Liver (tissue), 9 donors: Measurements from ENCODE around the gene NFIB. TPM values are rescaled to one million over a fixed set of nuclear protein-coding genes. Genes with fewer than 3 reads are reported as not detected.

ENCODE experiments used
- DNase-seq: peaks from one replicate; pipeline ENCODE4 v3.0.0-alpha.2; 2017; ENCODE audit warnings: low spot score
- H3K27ac ChIP-seq, 2 donors: one replicate each; pipeline ENCODE4 v1.7.0; 2013; ENCODE audit warnings: inconsistent platforms in 2 of 2, low read length in 2 of 2, control low read depth in 1 of 2, low read depth in 1 of 2, mild to moderate bottlenecking in 1 of 2
- H3K27me3 ChIP-seq, 4 donors: one replicate each; pipeline versions ENCODE4 v1.6.1 to v1.7.0; 2013; ENCODE audit warnings: low read length in 3 of 4, inconsistent platforms in 1 of 4, mild to moderate bottlenecking in 1 of 4, moderate library complexity in 1 of 4; ENCODE audit not compliant: control insufficient read depth in 4 of 4, insufficient read depth in 4 of 4
- H3K36me3 ChIP-seq, 4 donors: one replicate each; pipeline versions ENCODE4 v1.6.1 to v1.7.0; 2013; ENCODE audit warnings: low read length in 3 of 4, mild to moderate bottlenecking in 3 of 4, low read depth in 1 of 4, moderate library complexity in 1 of 4; ENCODE audit not compliant: control insufficient read depth in 4 of 4, insufficient read depth in 3 of 4
- H3K4me1 ChIP-seq, 4 donors: one replicate each; pipeline versions ENCODE4 v1.6.1 to v1.7.0; 2013; ENCODE audit warnings: low read length in 3 of 4, mild to moderate bottlenecking in 3 of 4, moderate library complexity in 1 of 4; ENCODE audit not compliant: control insufficient read depth in 4 of 4, insufficient read depth in 4 of 4
- H3K4me3 ChIP-seq, 3 donors: one replicate each; pipeline versions ENCODE4 v1.6.1 to v1.7.0; 2013; ENCODE audit warnings: low read length in 3 of 3, control low read depth in 1 of 3, low read depth in 1 of 3, mild to moderate bottlenecking in 1 of 3
- H3K9ac ChIP-seq, 2 donors: one replicate each; pipeline ENCODE4 v1.7.0; 2013; ENCODE audit warnings: low read length in 2 of 2, mild to moderate bottlenecking in 2 of 2, moderate library complexity in 2 of 2, control low read depth in 1 of 2, low read depth in 1 of 2
- H3K9me3 ChIP-seq, 4 donors: one replicate each; pipeline versions ENCODE4 v1.6.1 to v1.7.0; 2013; ENCODE audit warnings: low read length in 3 of 4; ENCODE audit not compliant: control insufficient read depth in 4 of 4
- CTCF ChIP-seq: fragments of 150-350 bp; IDR thresholded peaks from 2 replicates; pipeline ENCODE4 v1.5.1; 2017; ENCODE audit warnings: improper control_type of control experiment, low read depth, low read length; ENCODE audit not compliant: missing input control
- EGR1 ChIP-seq, 2 donors: IDR thresholded peaks; 2 replicates each; pipeline ENCODE4 v1.6.1; 2016 to 2018; ENCODE audit warnings: antibody characterized with exemption in 2 of 2, low read depth in 2 of 2
- HNF4A ChIP-seq, 2 donors: conservative IDR thresholded peaks; 2 replicates each; pipeline ENCODE4 v1.6.1; 2016; ENCODE audit warnings: antibody characterized with exemption in 2 of 2, mild to moderate bottlenecking in 2 of 2
- JUND ChIP-seq, 2 donors: IDR thresholded peaks; 2 replicates each; pipeline ENCODE4 v1.6.1; 2016; ENCODE audit warnings: antibody characterized with exemption in 2 of 2
- RAD21 ChIP-seq, 2 donors: IDR thresholded peaks; 2 replicates each; pipeline ENCODE4 v1.6.1; 2016; ENCODE audit warnings: antibody characterized with exemption in 2 of 2, mild to moderate bottlenecking in 2 of 2
- TAF1 ChIP-seq: conservative IDR thresholded peaks from 2 replicates; pipeline ENCODE4 v1.6.1; 2016; ENCODE audit warnings: antibody characterized with exemption, mild to moderate bottlenecking
- ZBTB33 ChIP-seq: IDR thresholded peaks from 2 replicates; pipeline ENCODE4 v1.6.1; 2016; ENCODE audit warnings: antibody characterized with exemption
- WGBS: extraction: QIAGEN DNeasy Blood & Tissue Kit; methylation state at CpG from one replicate; pipeline ENCODE4 v1.1.7; 2013; 5-methylcytosine and 5-hydroxymethylcytosine counted together
- polyA plus RNA-seq, 2 donors: library from polyadenylated mRNA; stranded (reverse) in 1 of 2; unstranded in 1 of 2; fragments of 200-250 nt in 1 of 2; fragments of >200 nt in 1 of 2; fragmentation: Nextera tagmentation in 1 of 2; extraction: Ambion mirVana in 1 of 2; gene quantifications; one replicate each; pipeline versions ENCODE4 v1.2.1 to v1.2.3, GENCODE V29; 2013 to 2015
- total RNA-seq, 2 donors: library from RNA; depleted of rRNA; stranded (reverse); fragments of >200 nt; gene quantifications; one replicate each; pipeline ENCODE4 v1.2.3, GENCODE V29; 2014
- TF ChIP-seq, protein P1 (sequence below): IDR thresholded peaks from 2 replicates; pipeline ENCODE4 v1.6.1; 2016; ENCODE audit warnings: antibody characterized with exemption, mild to moderate bottlenecking
- donor health status: healthy.
- donor health status: healthy.
- donor health status: healthy.
- donor health status: healthy.
- donor health status: healthy.

Gene NFIB
- total and polyA plus RNA-seq, 4 donors, result 3.2 to 23.2 (median 8.0) TPM

DNA sequence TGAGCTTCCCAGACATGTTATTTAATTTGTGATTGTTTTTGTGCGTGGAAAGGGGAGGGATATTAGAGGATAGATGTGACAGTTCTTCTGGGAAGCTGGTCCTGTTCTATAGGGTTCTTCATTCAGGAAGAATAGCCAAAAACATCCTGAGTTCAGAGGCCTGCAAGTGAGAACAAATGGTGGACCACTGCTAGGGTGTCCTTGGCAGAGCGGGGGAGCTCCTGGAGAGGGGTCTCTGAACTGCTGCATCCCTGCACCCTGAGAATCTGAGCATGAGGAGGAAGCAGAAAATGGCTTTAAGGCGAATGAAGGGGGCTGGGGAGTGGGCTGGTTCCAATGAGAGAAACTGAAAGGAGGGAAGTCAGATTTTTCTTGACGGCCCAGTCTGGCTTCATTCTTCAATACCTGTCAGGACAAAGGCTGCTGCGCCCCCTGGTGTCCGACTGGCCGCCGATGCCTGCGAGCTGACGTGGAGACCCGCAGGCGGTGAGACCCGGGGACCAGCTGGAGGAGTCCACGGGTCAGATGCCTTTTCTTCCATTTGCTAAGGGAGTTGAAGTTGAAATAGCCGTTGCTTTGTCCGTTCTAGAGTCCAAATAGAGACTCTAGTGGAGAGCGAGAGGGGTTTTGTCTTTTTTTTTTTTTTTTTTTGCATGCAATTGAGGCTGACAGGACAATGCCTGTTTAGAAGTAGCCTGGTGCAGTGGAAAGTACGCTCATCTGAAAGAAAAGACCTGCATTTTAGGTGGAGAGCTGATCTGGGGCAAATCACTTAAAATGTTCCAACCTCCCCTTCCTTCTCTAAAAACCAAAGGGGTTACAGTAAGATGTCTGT lies 39.5 kb upstream of the NFIB start:
- no peak for TF ChIP-seq JUND (IDR thresholded peaks at IDR 0.05)
- TF ChIP-seq RAD21 (IDR thresholded peaks at IDR 0.05), result peak; percentile 95 to 96
- no peak for TF ChIP-seq ZBTB33
- peak; percentile 89 for TF ChIP-seq CTCF
- TF ChIP-seq, protein P1, sequence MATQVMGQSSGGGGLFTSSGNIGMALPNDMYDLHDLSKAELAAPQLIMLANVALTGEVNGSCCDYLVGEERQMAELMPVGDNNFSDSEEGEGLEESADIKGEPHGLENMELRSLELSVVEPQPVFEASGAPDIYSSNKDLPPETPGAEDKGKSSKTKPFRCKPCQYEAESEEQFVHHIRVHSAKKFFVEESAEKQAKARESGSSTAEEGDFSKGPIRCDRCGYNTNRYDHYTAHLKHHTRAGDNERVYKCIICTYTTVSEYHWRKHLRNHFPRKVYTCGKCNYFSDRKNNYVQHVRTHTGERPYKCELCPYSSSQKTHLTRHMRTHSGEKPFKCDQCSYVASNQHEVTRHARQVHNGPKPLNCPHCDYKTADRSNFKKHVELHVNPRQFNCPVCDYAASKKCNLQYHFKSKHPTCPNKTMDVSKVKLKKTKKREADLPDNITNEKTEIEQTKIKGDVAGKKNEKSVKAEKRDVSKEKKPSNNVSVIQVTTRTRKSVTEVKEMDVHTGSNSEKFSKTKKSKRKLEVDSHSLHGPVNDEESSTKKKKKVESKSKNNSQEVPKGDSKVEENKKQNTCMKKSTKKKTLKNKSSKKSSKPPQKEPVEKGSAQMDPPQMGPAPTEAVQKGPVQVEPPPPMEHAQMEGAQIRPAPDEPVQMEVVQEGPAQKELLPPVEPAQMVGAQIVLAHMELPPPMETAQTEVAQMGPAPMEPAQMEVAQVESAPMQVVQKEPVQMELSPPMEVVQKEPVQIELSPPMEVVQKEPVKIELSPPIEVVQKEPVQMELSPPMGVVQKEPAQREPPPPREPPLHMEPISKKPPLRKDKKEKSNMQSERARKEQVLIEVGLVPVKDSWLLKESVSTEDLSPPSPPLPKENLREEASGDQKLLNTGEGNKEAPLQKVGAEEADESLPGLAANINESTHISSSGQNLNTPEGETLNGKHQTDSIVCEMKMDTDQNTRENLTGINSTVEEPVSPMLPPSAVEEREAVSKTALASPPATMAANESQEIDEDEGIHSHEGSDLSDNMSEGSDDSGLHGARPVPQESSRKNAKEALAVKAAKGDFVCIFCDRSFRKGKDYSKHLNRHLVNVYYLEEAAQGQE, result no peak
- TF ChIP-seq HNF4A (conservative IDR thresholded peaks at IDR 0.05), result no peak
- TF ChIP-seq EGR1 (IDR thresholded peaks at IDR 0.05; ENCODE audit: low read depth in 2 of 2), result no peak
- H3K9ac ChIP-seq, result no peak overlapping the region
- peak; percentile 91 for DNase-seq

GRCh38 chr9:14352503-14352902 lies 38.6 kb upstream of the NFIB start:
- no peaks in the 10 kb centered on the region for H3K9me3 ChIP-seq
- H3K4me3 ChIP-seq, result no peak overlapping the region
- H3K27me3 ChIP-seq, result peaks cover 0 to 19% (median 4%) of the 10 kb centered on the region in 4 donors
- H3K27ac ChIP-seq, result no peak overlapping the region
- TF ChIP-seq, protein P1, result no peak
- TF ChIP-seq TAF1, result no peak
- peaks cover 9 to 34% (median 24%) of the 10 kb centered on the region in 4 donors for H3K4me1 ChIP-seq
- no peaks in the 10 kb centered on the region for H3K36me3 ChIP-seq
- no peak for DNase-seq
- H3K9ac ChIP-seq, result no peak overlapping the region
- WGBS, result 82% methylated on average over 4 of the region's 4 CpGs

More for the DNA sequence above, 39.5 kb upstream of the NFIB start:
- Histone ChIP-seq H3K4me3 (no peak overlapping the region), H3K36me3 (no peaks in the 10 kb centered on the region), H3K4me1 (peaks cover 5 to 25% (median 14%) of the 10 kb centered on the region in 4 donors), H3K9me3 (no peaks in the 10 kb centered on the region), H3K27me3 (peaks cover 0 to 13% (median 4%) of the 10 kb centered on the region in 4 donors), H3K27ac (peak overlapping the region in 1 of 2 donors; percentile 12)
- 15% methylated on average over 18 of the region's 18 CpGs for WGBS
